ENCODE results near the gene CDK6. TPM values are rescaled to one million over a fixed set of nuclear protein-coding genes. Genes with fewer than 3 reads are reported as not detected.
A peak's percentile ranks its signal among the peaks of the same experiment; 100 is the strongest.

Gene CDK6
- total and polyA plus RNA-seq, 9 of the 15 experiments (the other 6 are each of a cell fraction or from before 2014, with no cell fraction given): 7.6 to 109 (median 44.4) TPM

- intact Hi-C loops (cut with micrococcal nuclease) (no loop called here), in situ Hi-C loops (cut with MboI) (no loop called here)
- WGBS (ENCODE audit: insufficient coverage, low coverage, missing lambda C conversion rate): 70% methylated on average over 3 of the region's 3 CpGs
- DNase-seq (ENCODE audit: extremely low read depth in 1 of 4, low spot score in 3 of 4): no peak
- peaks cover 3 to 12% of the 10 kb centered on the region in 2 experiments; a peak in 4 of 5 replicates for H3K4me1 ChIP-seq (replicated peaks in 1 of 2; ENCODE audit: control insufficient read depth in 2 of 2, insufficient read depth in 2 of 2, low read length in 2 of 2)
- H3K9ac ChIP-seq (ENCODE audit: insufficient read depth in 1 of 2, low read depth in 2 of 2, low read length in 2 of 2): no peak overlapping the region
- H3K27ac ChIP-seq (ENCODE audit: extremely low read depth, low read depth, low read length): no peak overlapping the region
- no peak overlapping the region for H3K4me3 ChIP-seq
- peaks cover 1% of the 10 kb centered on the region; the same call in 1 of the 2 replicates for H4K20me1 ChIP-seq (replicated peaks; ENCODE audit: control insufficient read depth, insufficient read depth, low read length)
- peaks cover 0 to 4% of the 10 kb centered on the region in 2 experiments; a peak in 1 of 5 replicates for H3K27me3 ChIP-seq (ENCODE audit: control insufficient read depth in 2 of 2, insufficient read depth in 2 of 2, low read length in 2 of 2)
- ChIA-PET POLR2A (interaction anchor here (0.8 to 1.3 kb wide), 2 partner anchors 9 to 10 kb away, joined by 3 read pairs; no protein-coding TSS in a partner anchor), CTCF (ENCODE audit: low intra/inter-chr PET ratio) (no interaction called here)
- no peaks in the 10 kb centered on the region for H3K9me1 ChIP-seq (ENCODE audit: control insufficient read depth, insufficient read depth, low read length)
- H3K79me2 ChIP-seq (ENCODE audit: control insufficient read depth, insufficient read depth, low read length): peaks cover 5% of the 10 kb centered on the region
- peak overlapping the region; percentile 5; the same call in 1 of the 2 replicates for H2AFZ ChIP-seq (ENCODE audit: low read depth, low read length)
- FAIRE-seq: no peak
- H3K4me2 ChIP-seq (ENCODE audit: insufficient read depth, low read length): no peak overlapping the region
- BruUV-seq (replicated peaks): no TSS peak
- no peak for ATAC-seq
- H3K36me3 ChIP-seq (ENCODE audit: control insufficient read depth, insufficient read depth, low read length): no peaks in the 10 kb centered on the region
- TF ChIP-seq POLR2A (conservative IDR thresholded peaks at IDR 0.05) (no peak), MTA1 (IDR thresholded peaks at IDR 0.05; ENCODE audit: borderline replicate concordance) (no peak), TFE3 (CRISPR knock-in tag; IDR thresholded peaks at IDR 0.05) (no peak), GTF2B (IDR thresholded peaks at IDR 0.05; ENCODE audit: extremely low read depth, insufficient read length) (no peak), FOXA3 (CRISPR knock-in tag; conservative IDR thresholded peaks at IDR 0.05 in 1 of 2, IDR thresholded peaks at IDR 0.05 in 1 of 2) (no peak), ZFPM2 (CRISPR knock-in tag; IDR thresholded peaks at IDR 0.05) (no peak), PCBP2 (IDR thresholded peaks at IDR 0.05; ENCODE audit: low read depth, low read length, poor library complexity, severe bottlenecking) (no peak), NCOA6 (IDR thresholded peaks at IDR 0.05) (no peak), MBD2 (IDR thresholded peaks at IDR 0.05; ENCODE audit: borderline replicate concordance, low read depth) (no peak), NR0B1 (IDR thresholded peaks at IDR 0.05; ENCODE audit: partially characterized antibody) (no peak), SMARCC2 (IDR thresholded peaks at IDR 0.05; ENCODE audit: low read depth) (no peak), ZNF212 (CRISPR knock-in tag; IDR thresholded peaks at IDR 0.05) (no peak), ZNF224 (CRISPR knock-in tag; IDR thresholded peaks at IDR 0.05) (no peak), ZFP36 (IDR thresholded peaks at IDR 0.05; ENCODE audit: low read depth, low read length, partially characterized antibody) (no peak), ZNF316 (IDR thresholded peaks at IDR 0.05) (peak; percentile 77), C11orf30 (IDR thresholded peaks at IDR 0.05; ENCODE audit: low read depth) (peak; percentile 34; the same call in 1 of the 2 replicates), ATF1 (CRISPR knock-in tag; IDR thresholded peaks at IDR 0.05) (no peak), ATF1 (tag; IDR thresholded peaks at IDR 0.05) (no peak)
- no peaks in the 10 kb centered on the region for H3K9me3 ChIP-seq (replicated peaks; ENCODE audit: control insufficient read depth, insufficient read depth, low read depth, low read length)
These were observed 241.6 kb downstream of the CDK6 start for GRCh38 chr7:92594746-92595145.

Measured in K562 (cell line).